Measurements from ENCODE around the gene SOX5.

SOX5 gene

GRCh38 chr12:23674064-23674463 is 275.4 kb downstream of the SOX5 start:
- no peaks in the 10 kb centered on the region for H4K20me1 ChIP-seq (ENCODE audit: insufficient read depth, low read length, poor library complexity, severe bottlenecking)
- no peaks in the 10 kb centered on the region for H3K4me1 ChIP-seq (ENCODE audit: insufficient read depth, low read length, poor library complexity, severe bottlenecking)
- no peaks in the 10 kb centered on the region for H3K9me2 ChIP-seq (replicated peaks; ENCODE audit: low read depth, low read length)
- no peak for TF ChIP-seq EZH2phosphoT487 (IDR thresholded peaks at IDR 0.05; ENCODE audit: borderline replicate concordance)
- no peak for TF ChIP-seq CTCF (conservative IDR thresholded peaks at IDR 0.05; ENCODE audit: low read length)
- no peaks in the 10 kb centered on the region for H3K36me3 ChIP-seq (ENCODE audit: insufficient read depth, low read length)
- no peaks in the 10 kb centered on the region for H3K9me3 ChIP-seq (ENCODE audit: insufficient read depth, low read depth, low read length)
- H3F3A ChIP-seq (ENCODE audit: low read depth): no peaks in the 10 kb centered on the region
- no peak overlapping the region for H3K4me3 ChIP-seq (ENCODE audit: low read length, poor library complexity, severe bottlenecking)
- H3K4me2 ChIP-seq (ENCODE audit: low read depth, low read length, poor library complexity, severe bottlenecking): no peak overlapping the region
- H3K27me3 ChIP-seq (ENCODE audit: insufficient read depth, low read length, poor library complexity, severe bottlenecking): no peaks in the 10 kb centered on the region
- H3K79me2 ChIP-seq (ENCODE audit: insufficient read depth, low read length): no peaks in the 10 kb centered on the region
- H3K9ac ChIP-seq (ENCODE audit: low read depth, low read length, poor library complexity, severe bottlenecking): no peak overlapping the region
- H2AFZ ChIP-seq (ENCODE audit: low read length): no peak overlapping the region

GRCh38 chr12:23671881-23672280 is 277.6 kb downstream of the SOX5 start:
- Histone ChIP-seq H4K20me1 (ENCODE audit: insufficient read depth, low read length, poor library complexity, severe bottlenecking) (no peaks in the 10 kb centered on the region), H3K9ac (ENCODE audit: low read depth, low read length, poor library complexity, severe bottlenecking) (no peak overlapping the region), H3K9me3 (ENCODE audit: insufficient read depth, low read depth, low read length) (no peaks in the 10 kb centered on the region), H3K36me3 (ENCODE audit: insufficient read depth, low read length) (no peaks in the 10 kb centered on the region), H3K4me1 (ENCODE audit: insufficient read depth, low read length, poor library complexity, severe bottlenecking) (no peaks in the 10 kb centered on the region), H2AFZ (ENCODE audit: low read length) (no peak overlapping the region), H3K4me3 (ENCODE audit: low read length, poor library complexity, severe bottlenecking) (no peak overlapping the region), H3K79me2 (ENCODE audit: insufficient read depth, low read length) (no peaks in the 10 kb centered on the region), H3F3A (ENCODE audit: low read depth) (no peaks in the 10 kb centered on the region), H3K9me2 (replicated peaks; ENCODE audit: low read depth, low read length) (no peaks in the 10 kb centered on the region), H3K27me3 (ENCODE audit: insufficient read depth, low read length, poor library complexity, severe bottlenecking) (no peaks in the 10 kb centered on the region), H3K4me2 (ENCODE audit: low read depth, low read length, poor library complexity, severe bottlenecking) (no peak overlapping the region)
- TF ChIP-seq EZH2phosphoT487 (IDR thresholded peaks at IDR 0.05; ENCODE audit: borderline replicate concordance) (no peak), CTCF (conservative IDR thresholded peaks at IDR 0.05; ENCODE audit: low read length) (no peak)

GRCh38 chr12:23670684-23671083 is 278.8 kb downstream of the SOX5 start:
- H2AFZ ChIP-seq (ENCODE audit: low read length): no peak overlapping the region

More at GRCh38 chr12:23670684-23671083, 278.8 kb downstream of the SOX5 start:
- Histone ChIP-seq H3K4me1 (ENCODE audit: insufficient read depth, low read length, poor library complexity, severe bottlenecking) (no peaks in the 10 kb centered on the region), H3K4me2 (ENCODE audit: low read depth, low read length, poor library complexity, severe bottlenecking) (no peak overlapping the region), H3K4me3 (ENCODE audit: low read length, poor library complexity, severe bottlenecking) (no peak overlapping the region), H3K9ac (ENCODE audit: low read depth, low read length, poor library complexity, severe bottlenecking) (no peak overlapping the region), H3K9me2 (replicated peaks; ENCODE audit: low read depth, low read length) (no peaks in the 10 kb centered on the region), H3K36me3 (ENCODE audit: insufficient read depth, low read length) (no peaks in the 10 kb centered on the region), H3F3A (ENCODE audit: low read depth) (no peaks in the 10 kb centered on the region), H4K20me1 (ENCODE audit: insufficient read depth, low read length, poor library complexity, severe bottlenecking) (no peaks in the 10 kb centered on the region), H3K27me3 (ENCODE audit: insufficient read depth, low read length, poor library complexity, severe bottlenecking) (no peaks in the 10 kb centered on the region), H3K9me3 (ENCODE audit: insufficient read depth, low read depth, low read length) (no peaks in the 10 kb centered on the region), H3K79me2 (ENCODE audit: insufficient read depth, low read length) (no peaks in the 10 kb centered on the region)
- TF ChIP-seq CTCF (conservative IDR thresholded peaks at IDR 0.05; ENCODE audit: low read length) (no peak), EZH2phosphoT487 (IDR thresholded peaks at IDR 0.05; ENCODE audit: borderline replicate concordance) (no peak)
